ENCODE results near the gene UNC119B.

The UNC119B gene

GRCh38 chr12:120687578-120688289 lies 22.5 kb upstream of the UNC119B start:
- DNase-seq (ENCODE audit: low read depth in 3 of 3) = peak in 1 of 3 experiments; percentile 39

DNA sequence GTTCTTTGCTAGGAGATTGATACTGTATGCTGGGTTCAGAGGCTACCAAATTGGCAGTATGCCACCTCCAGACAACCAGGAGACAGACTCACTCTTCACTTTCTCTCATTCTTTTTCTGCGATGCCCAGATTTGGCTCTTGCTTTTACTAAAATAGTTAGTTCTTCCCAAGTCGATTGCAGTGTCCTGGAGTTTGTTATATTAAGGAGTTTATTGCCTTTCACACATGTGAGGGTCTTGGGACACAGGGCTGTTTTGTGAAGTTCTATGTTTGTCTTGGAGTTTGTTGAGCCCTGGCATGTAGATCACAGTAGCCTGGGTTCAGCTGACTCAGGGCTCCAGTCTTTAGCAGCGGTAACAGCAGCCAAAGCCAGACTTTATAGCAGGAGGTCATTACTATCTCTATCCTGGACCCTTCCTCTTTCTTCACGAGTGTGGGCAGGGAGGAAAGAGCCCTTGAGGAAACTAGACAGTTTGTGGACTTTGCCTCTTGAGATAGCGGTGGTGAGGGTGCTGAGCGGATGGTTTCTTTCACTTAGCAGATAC lies 21.7 kb upstream of the UNC119B start:
- DNase-seq (ENCODE audit: low read depth in 3 of 3) = no peak

DNA sequence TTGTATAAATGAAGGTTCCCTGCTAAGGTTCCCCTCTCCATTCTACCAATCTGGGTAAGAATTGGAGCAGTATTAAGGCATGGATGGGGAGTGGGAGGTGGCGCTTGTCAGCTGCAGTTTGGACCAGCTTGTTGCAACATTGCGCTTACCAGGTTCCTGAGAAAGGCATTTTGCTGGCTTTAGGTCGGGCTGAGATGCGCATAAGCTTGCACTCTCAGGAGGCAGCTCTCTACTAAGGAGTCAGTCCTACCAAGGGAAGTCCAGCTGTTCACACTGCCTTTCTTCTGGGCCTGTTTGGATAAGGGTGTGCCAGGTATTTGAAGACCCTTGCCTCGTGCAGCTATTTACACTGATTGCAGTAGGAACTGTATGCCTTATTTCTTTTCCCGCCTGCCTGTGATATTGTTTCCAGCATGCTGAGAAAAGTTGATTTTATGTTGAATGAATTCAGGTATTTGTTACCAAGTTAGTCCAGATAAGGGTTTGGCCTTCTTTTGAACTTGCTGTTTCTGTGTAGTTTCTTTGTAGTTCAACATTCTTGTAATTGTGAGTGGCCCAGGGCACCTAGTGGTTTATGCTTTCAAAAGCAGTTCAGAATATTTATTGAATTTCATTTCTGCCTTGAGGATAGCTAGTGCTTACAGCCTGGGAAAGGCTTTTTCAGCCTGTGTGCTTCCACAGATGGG lies 20.7 kb upstream of the UNC119B start:
- DNase-seq (ENCODE audit: low read depth in 3 of 3) = no peak

DNA sequence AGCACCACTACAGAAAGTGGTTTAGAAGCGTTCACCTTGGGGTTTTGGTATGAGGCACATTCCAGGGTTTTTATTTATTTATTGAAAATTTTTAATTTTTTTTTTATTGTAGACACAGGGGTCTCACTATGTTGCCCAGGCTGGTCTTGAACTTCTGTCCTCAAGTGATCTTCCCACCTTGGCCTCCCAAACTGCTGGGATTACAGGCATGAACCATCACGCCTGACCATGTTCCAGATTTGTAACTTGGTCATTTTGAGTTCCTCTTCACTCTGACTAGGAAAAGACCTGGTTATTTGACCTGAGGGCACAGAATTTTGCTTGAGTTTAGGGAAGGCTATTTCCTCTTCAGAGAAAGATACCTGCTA lies 20.2 kb upstream of the UNC119B start:
- DNase-seq (ENCODE audit: low read depth in 3 of 3) = no peak

GRCh38 chr12:120690978-120691377 lies 19.3 kb upstream of the UNC119B start:
- no peak for DNase-seq (ENCODE audit: low read depth in 3 of 3)

DNA sequence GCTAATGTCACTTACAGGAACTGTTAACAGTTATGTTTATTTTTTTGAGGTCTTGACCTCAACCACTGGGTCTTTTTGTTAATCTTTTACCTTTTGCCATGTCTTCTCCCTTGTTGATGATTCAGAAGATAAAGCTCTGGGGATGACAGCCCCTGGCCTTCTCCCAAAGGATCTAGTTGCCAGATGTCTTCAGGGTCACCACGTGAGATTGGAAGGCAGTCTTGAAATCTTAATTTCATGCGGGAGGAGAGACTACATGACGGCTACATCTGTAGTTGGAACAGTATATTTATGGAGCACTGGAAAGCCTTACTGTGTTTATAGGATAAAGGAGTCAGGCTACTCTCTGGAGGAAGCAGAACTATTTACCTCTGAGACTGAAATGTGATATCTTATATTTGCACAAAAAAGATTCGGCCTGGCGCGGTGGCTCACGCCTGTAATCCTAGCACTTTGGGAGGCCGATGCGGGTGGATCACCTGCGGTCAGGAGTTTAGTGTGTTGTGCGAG lies 17.7 kb upstream of the UNC119B start:
- DNase-seq (ENCODE audit: low read depth in 3 of 3) = no peak

GRCh38 chr12:120693848-120694247 lies 16.4 kb upstream of the UNC119B start:
- DNase-seq (ENCODE audit: low read depth in 3 of 3) = no peak

DNA sequence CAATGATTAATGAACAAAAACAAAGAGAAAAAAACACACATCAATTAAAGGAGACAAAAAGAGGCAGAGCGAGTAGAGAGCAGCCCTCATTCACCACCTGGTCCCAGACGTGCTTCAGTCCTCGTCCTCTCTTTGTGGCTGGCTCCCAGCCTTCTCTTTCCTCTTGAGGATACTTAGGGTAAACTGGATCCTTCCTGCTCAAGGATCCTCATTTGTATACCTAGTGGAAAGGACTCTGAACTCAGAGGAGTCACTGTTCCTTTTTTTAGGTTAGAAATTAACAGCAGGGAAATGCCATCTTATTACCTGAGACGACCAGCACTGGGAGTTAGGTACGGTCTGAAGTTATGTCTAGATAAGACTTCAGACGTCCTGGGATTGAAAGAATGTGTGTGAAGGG lies 13.6 kb upstream of the UNC119B start:
- DNase-seq (ENCODE audit: low read depth in 3 of 3) = no peak

- DNase-seq (ENCODE audit: low read depth in 3 of 3) = no peak
Measured at GRCh38 chr12:120697344-120697743, 12.9 kb upstream of the UNC119B start.

GRCh38 chr12:120698665-120699064 lies 11.6 kb upstream of the UNC119B start:
- DNase-seq (ENCODE audit: low read depth in 3 of 3) = no peak

GRCh38 chr12:120699553-120699952 lies 10.7 kb upstream of the UNC119B start:
- no peak for DNase-seq (ENCODE audit: low read depth in 3 of 3)

DNA sequence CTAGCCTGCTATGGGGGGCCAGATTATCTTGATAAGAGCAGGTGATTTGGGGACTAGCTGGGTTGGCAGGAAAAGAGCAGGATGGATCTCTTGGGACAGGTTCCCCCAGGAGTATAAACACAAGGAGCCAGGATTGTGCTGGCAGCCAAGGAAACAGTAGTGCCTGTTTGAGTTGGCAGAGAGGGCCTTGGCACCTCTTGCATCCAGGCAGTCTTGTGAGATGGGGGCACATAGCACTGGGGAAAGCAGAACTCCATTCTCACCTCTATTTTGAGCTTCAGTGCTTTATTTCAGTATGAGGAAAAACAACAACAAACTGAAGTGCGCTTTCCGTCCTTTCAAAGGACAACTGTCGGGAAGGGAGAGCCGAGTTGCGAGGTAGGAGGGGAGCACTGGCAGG lies 9.4 kb upstream of the UNC119B start:
- DNase-seq (ENCODE audit: low read depth in 3 of 3) = no peak

- DNase-seq (ENCODE audit: low read depth in 3 of 3) = no peak
Measured at GRCh38 chr12:120702637-120703036, 7.6 kb upstream of the UNC119B start.

- no peak for DNase-seq (ENCODE audit: low read depth in 3 of 3)
Measured at GRCh38 chr12:120703311-120703942, 6.8 kb upstream of the UNC119B start.

- no peak for DNase-seq (ENCODE audit: low read depth in 3 of 3)
Measured at GRCh38 chr12:120705618-120706017, 4.6 kb upstream of the UNC119B start.

DNA sequence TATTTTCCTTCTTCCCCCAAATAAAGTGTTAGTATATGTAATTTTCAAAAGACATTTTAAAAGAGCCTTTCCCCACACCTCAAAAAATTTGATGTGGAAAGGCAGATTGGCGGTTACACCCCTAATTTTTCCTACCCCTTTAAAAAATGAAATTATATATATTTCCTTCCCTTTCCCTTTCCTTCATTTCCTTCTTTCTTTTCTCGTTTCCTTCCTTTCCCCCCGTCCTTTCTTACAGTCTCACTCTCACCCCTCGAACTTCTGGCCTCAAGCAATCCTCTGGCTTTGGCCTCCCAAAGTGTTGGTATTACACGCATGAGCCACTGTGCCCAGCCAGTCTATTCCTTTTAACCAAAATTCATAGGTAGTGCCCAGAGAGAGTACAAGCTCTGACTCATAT lies 4.2 kb upstream of the UNC119B start:
- no peak for DNase-seq (ENCODE audit: low read depth in 3 of 3)

- no peak for DNase-seq (ENCODE audit: low read depth in 3 of 3)
Measured at GRCh38 chr12:120708651-120709050, 1.6 kb upstream of the UNC119B start.

- DNase-seq (ENCODE audit: low read depth in 3 of 3) = peak in 1 of 3 experiments; percentile 32
Measured at GRCh38 chr12:120710805-120711296, 593 bp downstream of the UNC119B start.

DNA sequence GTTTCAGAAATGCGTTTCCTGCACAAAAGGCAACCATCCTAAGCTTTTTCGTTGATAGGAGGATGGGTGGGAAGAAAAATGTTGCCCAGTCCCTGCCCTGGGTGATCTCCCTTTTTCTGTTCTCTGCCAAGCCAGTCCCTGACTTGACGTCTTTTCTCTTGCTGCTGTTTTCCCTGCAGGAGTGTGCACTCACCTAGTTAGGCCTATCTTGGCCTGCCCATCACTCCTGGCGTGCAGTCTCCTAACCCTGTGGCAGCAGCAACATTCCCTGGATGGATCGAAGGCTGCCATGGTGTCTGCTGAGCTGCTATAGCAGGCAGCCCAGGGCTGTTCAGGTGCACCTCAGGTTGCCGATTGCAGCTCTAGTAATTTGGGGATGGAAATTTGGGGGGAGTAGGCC lies 1.2 kb downstream of the UNC119B start:
- no peak for DNase-seq (ENCODE audit: low read depth in 3 of 3)

GRCh38 chr12:120712610-120713009 lies 2.4 kb downstream of the UNC119B start:
- no peak for DNase-seq (ENCODE audit: low read depth in 3 of 3)

GRCh38 chr12:120713861-120714482 lies 3.7 kb downstream of the UNC119B start:
- peak; percentile 49 to 78 (median 54) for DNase-seq (ENCODE audit: low read depth in 3 of 3)

GRCh38 chr12:120718055-120718454 lies 7.8 kb downstream of the UNC119B start:
- no peak for DNase-seq (ENCODE audit: low read depth in 3 of 3)
